Adrenal gland (tissue), 12 donors: ENCODE results near the gene GYG1. TPM values are rescaled to one million over a fixed set of nuclear protein-coding genes. Genes with fewer than 3 reads are reported as not detected.
A peak's percentile ranks its signal among the peaks of the same experiment; 100 is the strongest.

Experiments
- DNase-seq, 7 donors: peaks; one replicate each; pipeline ENCODE4 v3.0.0-alpha.2; 2019 to 2020
- H3K27ac ChIP-seq, 5 donors: fragments of 200-600 bp; sonication (generic) in 4 of 5; 1 replicate in 3 of 5; 2 replicates in 2 of 5; pipeline versions ENCODE4 v1.5.1 to v1.8.0; 2016 to 2020; ENCODE audit warnings: mild to moderate bottlenecking in 1 of 5
- H3K27me3 ChIP-seq: fragments of 200-600 bp; 2 replicates; pipeline ENCODE4 v1.8.0; 2021
- H3K36me3 ChIP-seq, 2 donors: fragments of 200-600 bp; replicated peaks in 1 of 2; 1 replicate in 1 of 2; 2 replicates in 1 of 2; pipeline versions ENCODE4 v1.5.1 to v1.8.0; 2018 to 2022
- H3K4me1 ChIP-seq, 2 donors: fragments of 200-600 bp; replicated peaks in 1 of 2; 1 replicate in 1 of 2; 2 replicates in 1 of 2; pipeline versions ENCODE4 v1.5.1 to v1.8.0; 2018 to 2021
- H3K4me3 ChIP-seq, 4 donors: fragments of 200-600 bp; sonication (generic) in 3 of 4; one replicate each; pipeline ENCODE4 v1.5.1; 2016 to 2018
- H3K9me3 ChIP-seq, 3 donors: fragments of 200-600 bp; sonication (generic) in 1 of 3; replicated peaks in 1 of 3; 1 replicate in 2 of 3; 2 replicates in 1 of 3; pipeline versions ENCODE4 v1.5.1 to v1.8.0; 2016 to 2021
- POLR2A ChIP-seq, 2 donors: fragments of 450-650 bp; IDR thresholded peaks; one replicate each; pipeline ENCODE4 v1.6.1; 2017; ENCODE audit warnings: antibody characterized with exemption in 2 of 2, mild to moderate bottlenecking in 2 of 2, moderate library complexity in 1 of 2
- WGBS, 4 donors: extraction: QIAGEN DNeasy Blood & Tissue Kit in 2 of 4; methylation state at CpG; one replicate each; pipeline versions ENCODE4 v1.1.5 to v1.1.7; 2013 to 2017; 5-methylcytosine and 5-hydroxymethylcytosine counted together
- intact Hi-C, 2 donors: fragments of 100-400 bp; cut with DNase I; formaldehyde crosslinking; loops; one replicate each; pipeline versions ENCODE4 v1.14.1 to v1.15.0; 2022 to 2023
- polyA plus RNA-seq, 3 donors: library from polyadenylated mRNA; stranded (reverse); fragments of 200-250 nt in 2 of 3; fragments of 350-450 nt in 1 of 3; fragmentation: Illumina TruSeq in 1 of 3; extraction: RNeasy Lipid Tissue Mini Kit (QIAGEN cat#74804) in 1 of 3; gene quantifications; one replicate each; pipeline ENCODE4 v1.2.3, GENCODE V29; 2013 to 2014
- total RNA-seq, 9 donors: library from RNA; depleted of rRNA in 4 of 9; stranded (reverse); fragments of >200 nt in 4 of 9; fragments of 120-200 nt in 1 of 9; fragmentation: NEBNext Ultra II Directional in 1 of 9; extraction: Animal tissue kit (Norgen Biotek cat#: 25700) in 1 of 9; gene quantifications; one replicate each; pipeline versions ENCODE4 v1.1.0 to v1.2.4, GENCODE V29; 2013 to 2023
- TF ChIP-seq, protein P1 (sequence below), 6 experiments: fragments of 450-650 bp in 4 of 6; fragments of 200-600 bp in 2 of 6; sonication (generic) in 1 of 6; IDR thresholded peaks; 1 replicate in 5 of 6; 2 replicates in 1 of 6; pipeline versions ENCODE4 v1.5.1 to v1.8.0; 2016 to 2021; ENCODE audit warnings: antibody characterized with exemption in 6 of 6, mild to moderate bottlenecking in 2 of 6, moderate library complexity in 1 of 6
- donor health status: healthy with polysubstance abuse.
- donor health status: Bipolar disorder and iron deficiency.
- donor health status: DM: yes; HTN: yes; CAD: no.
- donor health status: DM: no; HTN: no; CAD: no.
- donor health status: DM: no; HTN: no; CAD: no.
- donor health status: DM: yes; HTN: yes; CAD: no.

GYG1 gene
- total and polyA plus RNA-seq, 12 donors, result 17.2 to 53.6 (median 35.4) TPM

DNA sequence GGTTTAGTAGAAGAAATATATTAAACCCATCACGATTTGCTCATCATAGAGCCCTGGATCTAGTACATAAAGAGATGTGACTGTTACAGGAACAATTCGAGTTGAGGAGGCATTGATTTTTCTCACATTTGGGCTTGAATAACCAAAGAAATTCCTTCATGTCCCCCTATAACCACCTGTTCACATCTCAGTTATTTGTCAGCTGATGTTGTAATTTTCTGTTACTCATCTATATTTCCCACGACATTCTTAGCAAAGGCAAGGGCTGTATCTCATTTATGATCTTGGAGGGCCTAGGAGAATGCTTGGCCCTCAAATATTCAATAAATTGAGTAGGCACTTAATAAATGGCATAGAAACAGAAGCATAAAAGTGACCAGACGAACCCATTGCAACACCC is 36.4 kb upstream of the GYG1 start:
- no peak for DNase-seq
- Histone ChIP-seq H3K9me3 (no peaks in the 10 kb centered on the region), H3K27me3 (no peaks in the 10 kb centered on the region), H3K4me1 (peaks cover 9 to 10% of the 10 kb centered on the region in 2 donors), H3K36me3 (no peaks in the 10 kb centered on the region), H3K27ac (no peak overlapping the region), H3K4me3 (no peak overlapping the region)
- intact Hi-C loops, result loop anchor here (5.0 to 10.0 kb wide), 3 partner anchors 160 to 320 kb away; no protein-coding TSS in a partner anchor
- TF ChIP-seq POLR2A (IDR thresholded peaks at IDR 0.05), result no peak
- TF ChIP-seq, protein P1, sequence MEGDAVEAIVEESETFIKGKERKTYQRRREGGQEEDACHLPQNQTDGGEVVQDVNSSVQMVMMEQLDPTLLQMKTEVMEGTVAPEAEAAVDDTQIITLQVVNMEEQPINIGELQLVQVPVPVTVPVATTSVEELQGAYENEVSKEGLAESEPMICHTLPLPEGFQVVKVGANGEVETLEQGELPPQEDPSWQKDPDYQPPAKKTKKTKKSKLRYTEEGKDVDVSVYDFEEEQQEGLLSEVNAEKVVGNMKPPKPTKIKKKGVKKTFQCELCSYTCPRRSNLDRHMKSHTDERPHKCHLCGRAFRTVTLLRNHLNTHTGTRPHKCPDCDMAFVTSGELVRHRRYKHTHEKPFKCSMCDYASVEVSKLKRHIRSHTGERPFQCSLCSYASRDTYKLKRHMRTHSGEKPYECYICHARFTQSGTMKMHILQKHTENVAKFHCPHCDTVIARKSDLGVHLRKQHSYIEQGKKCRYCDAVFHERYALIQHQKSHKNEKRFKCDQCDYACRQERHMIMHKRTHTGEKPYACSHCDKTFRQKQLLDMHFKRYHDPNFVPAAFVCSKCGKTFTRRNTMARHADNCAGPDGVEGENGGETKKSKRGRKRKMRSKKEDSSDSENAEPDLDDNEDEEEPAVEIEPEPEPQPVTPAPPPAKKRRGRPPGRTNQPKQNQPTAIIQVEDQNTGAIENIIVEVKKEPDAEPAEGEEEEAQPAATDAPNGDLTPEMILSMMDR (IDR thresholded peaks at IDR 0.05), result no peak
- WGBS, 4 donors, result 58 to 68% (median 67%) methylated on average over 4 of the region's 4 CpGs

GRCh38 chr3:148955544-148956346 is 35.6 kb upstream of the GYG1 start:
- Histone ChIP-seq H3K27me3 (no peaks in the 10 kb centered on the region), H3K4me1 (peaks cover 9 to 10% of the 10 kb centered on the region in 2 donors), H3K36me3 (no peaks in the 10 kb centered on the region), H3K27ac (peak overlapping the region in 2 of 5 donors; percentile 68 to 71), H3K4me3 (no peak overlapping the region), H3K9me3 (no peaks in the 10 kb centered on the region)
- 55 to 67% (median 56%) methylated on average over 12 of the region's 12 CpGs for WGBS, 4 donors
- TF ChIP-seq, protein P1 (IDR thresholded peaks at IDR 0.05), result peak; percentile 27 to 76 (median 63)
- TF ChIP-seq POLR2A (IDR thresholded peaks at IDR 0.05), result no peak
- peak; percentile 25 to 75 (median 63) for DNase-seq
- intact Hi-C loops, result loop anchor here (5.0 to 10.0 kb wide), 3 partner anchors 159 to 319 kb away; no protein-coding TSS in a partner anchor

DNA sequence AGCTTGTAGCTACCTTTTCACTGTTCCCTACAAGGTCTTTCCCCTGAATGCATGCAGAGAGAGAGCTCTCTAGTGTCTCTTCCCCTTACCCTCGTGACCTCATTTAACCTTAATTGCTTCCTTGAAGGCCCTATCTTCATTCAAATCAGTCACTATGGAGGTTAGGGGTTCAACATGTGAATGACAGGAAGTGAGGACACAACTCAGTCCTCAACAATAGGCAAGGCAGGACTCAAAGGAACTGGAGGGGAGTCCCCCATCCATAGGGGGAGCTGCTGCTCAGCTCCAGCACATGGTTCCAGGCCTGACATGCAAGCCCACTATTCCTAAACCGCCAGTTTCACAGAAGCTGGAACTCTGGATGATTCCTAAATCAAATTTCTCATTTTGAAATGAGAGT is 33.8 kb upstream of the GYG1 start:
- DNase-seq, result no peak
- TF ChIP-seq, protein P1 (IDR thresholded peaks at IDR 0.05), result no peak
- no peak for TF ChIP-seq POLR2A (IDR thresholded peaks at IDR 0.05)
- Histone ChIP-seq H3K4me3 (no peak overlapping the region), H3K4me1 (peaks cover 0 to 4% of the 10 kb centered on the region in 2 donors), H3K36me3 (no peaks in the 10 kb centered on the region), H3K27ac (no peak overlapping the region), H3K27me3 (no peaks in the 10 kb centered on the region), H3K9me3 (no peaks in the 10 kb centered on the region)
- 67 to 77% (median 72%) methylated on average over 2 of the region's 2 CpGs for WGBS, 4 donors
- intact Hi-C loops, result loop anchor here (5.0 to 10.0 kb wide), 3 partner anchors 157 to 317 kb away; no protein-coding TSS in a partner anchor

GRCh38 chr3:148958696-148959095 is 32.6 kb upstream of the GYG1 start:
- Histone ChIP-seq H3K9me3 (no peaks in the 10 kb centered on the region), H3K27me3 (no peaks in the 10 kb centered on the region), H3K36me3 (no peaks in the 10 kb centered on the region), H3K27ac (no peak overlapping the region), H3K4me1 (peaks cover 0 to 4% of the 10 kb centered on the region in 2 donors), H3K4me3 (no peak overlapping the region)
- no peak for DNase-seq
- intact Hi-C loops, result loop anchor here (5.0 to 10.0 kb wide), 3 partner anchors 156 to 316 kb away; no protein-coding TSS in a partner anchor
- TF ChIP-seq POLR2A (IDR thresholded peaks at IDR 0.05), result no peak
- TF ChIP-seq, protein P1 (IDR thresholded peaks at IDR 0.05), result no peak
- WGBS, 4 donors, result 19 to 30% (median 26%) methylated on average over 1 of the region's 1 CpG
